ENCODE results near the gene GMPR2.

The GMPR2 gene

GRCh38 chr14:24255438-24255837, 22.7 kb downstream of the GMPR2 start:
- DNase-seq, result no peak

- no peak for DNase-seq
These were observed 23.4 kb downstream of the GMPR2 start for GRCh38 chr14:24255931-24256711.

DNA sequence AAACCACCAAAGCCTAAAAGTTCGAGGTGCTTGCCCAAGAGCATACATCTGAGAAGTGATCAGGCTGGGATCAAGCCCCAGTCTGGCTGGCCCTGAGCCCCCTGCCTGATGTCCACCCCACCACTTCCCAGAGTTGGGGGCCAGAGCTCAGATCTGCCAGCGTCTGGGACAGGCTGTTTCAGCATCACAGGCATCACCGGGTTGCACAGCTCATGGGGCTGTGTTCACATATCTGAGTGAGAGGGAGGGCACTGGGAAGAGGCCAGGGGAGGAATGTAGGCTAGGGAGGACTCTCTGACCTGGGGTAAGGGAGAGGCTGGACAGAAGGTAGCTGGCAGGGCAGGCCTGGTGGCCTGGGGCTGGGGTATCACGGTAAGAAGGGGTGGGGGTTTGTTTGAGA, 24.2 kb downstream of the GMPR2 start:
- no peak for DNase-seq

DNA sequence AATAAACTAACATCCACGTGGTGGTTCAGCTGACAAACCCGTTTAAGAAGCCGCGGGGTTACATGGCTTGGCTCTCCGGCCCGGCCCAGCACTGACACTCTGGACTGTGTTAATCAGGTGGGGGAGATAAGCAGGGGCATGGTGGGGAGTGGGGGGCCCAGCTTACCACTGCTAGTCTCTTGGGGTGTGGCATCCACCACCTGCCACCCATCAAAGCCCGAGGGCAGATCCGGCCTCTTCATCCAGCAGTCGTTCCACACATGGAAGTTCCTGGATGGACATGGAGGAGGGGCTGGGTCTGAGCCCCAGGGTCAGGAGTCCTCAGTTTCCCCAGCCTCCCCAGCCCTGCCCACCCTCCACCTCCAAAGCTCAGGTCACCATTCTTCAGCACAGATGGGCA, 25.4 kb downstream of the GMPR2 start:
- no peak for DNase-seq

GRCh38 chr14:24258548-24259265, 26.0 kb downstream of the GMPR2 start:
- no peak for DNase-seq

- no peak for DNase-seq
These were observed 26.7 kb downstream of the GMPR2 start for GRCh38 chr14:24259282-24260025.

DNA sequence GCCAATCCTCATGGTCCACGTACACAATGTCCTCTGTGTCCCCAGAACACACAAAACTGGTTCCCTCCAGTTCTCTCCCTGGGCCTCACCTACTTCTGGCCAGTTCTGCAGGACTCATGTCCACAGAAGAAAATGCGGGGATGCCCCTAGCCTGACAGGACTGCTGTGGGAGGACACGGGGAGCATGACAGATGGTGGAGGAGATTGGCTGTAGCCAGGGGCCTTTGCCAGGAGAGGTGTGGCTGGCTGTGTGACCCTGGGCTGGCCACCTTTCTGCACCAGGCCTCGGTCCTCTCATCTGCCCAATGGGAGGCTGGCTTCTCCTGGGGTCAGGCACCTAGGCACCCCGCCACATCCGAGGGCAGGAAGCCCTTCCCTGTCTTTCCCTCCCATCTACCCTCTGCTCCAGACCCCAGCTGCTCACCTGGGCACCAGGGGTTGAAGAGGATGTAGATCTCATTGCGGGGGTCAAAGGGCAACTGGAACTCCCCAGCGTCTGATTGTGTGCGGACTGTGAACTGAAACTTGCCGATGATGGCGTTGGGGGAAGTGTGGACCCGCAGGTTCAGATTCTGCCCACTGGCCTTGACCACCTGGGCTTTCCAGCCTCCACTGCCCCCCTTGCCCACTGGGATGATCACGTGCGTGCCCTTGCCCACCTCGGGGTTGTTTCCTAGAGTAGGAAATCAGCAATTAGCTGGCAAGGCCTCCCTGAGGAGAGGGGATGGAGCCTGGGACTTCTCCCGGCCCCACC, 27.5 kb downstream of the GMPR2 start:
- no peak for DNase-seq

DNA sequence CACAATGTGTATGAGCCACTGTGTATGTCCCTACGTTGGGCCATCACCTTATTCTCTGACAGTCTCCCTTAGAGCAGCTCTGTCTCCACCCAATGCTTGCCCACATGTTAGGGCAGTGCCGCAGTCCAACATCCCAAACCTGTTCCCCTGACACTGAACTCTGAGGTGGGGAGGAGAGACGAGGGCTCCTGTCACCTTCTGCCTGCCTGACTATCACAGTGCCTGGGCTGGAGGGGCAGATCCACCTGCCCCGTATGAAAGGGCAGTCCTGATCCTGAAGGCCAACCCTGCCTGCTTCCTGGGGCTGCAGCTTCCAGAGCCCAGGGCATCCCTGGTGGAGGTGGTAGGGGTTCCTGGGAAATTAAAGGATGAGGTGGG, 28.0 kb downstream of the GMPR2 start:
- no peak for DNase-seq

DNA sequence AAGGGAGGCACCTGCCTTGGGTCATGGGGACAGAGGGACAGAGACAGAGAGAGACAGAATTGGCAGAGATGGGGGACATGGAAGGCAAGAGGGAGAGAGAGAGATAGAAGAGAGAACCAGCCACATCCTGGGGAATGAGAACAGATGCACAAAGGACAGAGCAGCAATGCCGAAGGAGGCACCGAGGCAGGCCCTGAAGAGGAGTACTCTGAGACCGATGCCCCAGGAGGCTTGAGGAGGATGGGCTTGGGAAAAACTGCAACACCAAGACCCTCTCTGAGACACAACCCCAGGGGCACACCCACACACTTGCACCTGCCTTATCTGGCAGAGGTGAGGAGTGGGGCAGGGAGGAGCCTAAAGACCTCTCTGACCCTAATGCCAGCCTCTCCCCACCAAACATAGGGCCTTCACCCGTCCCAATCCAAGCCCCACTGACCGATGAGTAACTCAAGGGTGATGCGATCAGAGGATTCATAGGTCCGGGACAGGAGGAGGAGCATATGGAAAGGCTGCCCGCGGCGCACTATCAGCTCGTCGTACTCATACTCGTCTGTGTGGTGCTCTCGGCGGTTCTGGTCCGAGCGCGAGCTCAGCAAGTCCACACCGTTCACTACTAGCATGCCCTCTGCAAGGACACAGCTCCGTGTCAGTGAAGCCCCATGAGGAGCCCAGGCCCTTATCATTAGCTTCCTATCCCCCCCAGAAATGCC, 28.7 kb downstream of the GMPR2 start:
- DNase-seq, result no peak

- no peak for DNase-seq
These were observed 29.2 kb downstream of the GMPR2 start for GRCh38 chr14:24261969-24262327.

GRCh38 chr14:24262821-24263733, 30.3 kb downstream of the GMPR2 start, which contains the start of gene TGM1:
TSS of gene TGM1 (minus strand) at chr14:24263177. CDS start at chr14:24262352, 825 bp downstream.
- no peak for DNase-seq

DNA sequence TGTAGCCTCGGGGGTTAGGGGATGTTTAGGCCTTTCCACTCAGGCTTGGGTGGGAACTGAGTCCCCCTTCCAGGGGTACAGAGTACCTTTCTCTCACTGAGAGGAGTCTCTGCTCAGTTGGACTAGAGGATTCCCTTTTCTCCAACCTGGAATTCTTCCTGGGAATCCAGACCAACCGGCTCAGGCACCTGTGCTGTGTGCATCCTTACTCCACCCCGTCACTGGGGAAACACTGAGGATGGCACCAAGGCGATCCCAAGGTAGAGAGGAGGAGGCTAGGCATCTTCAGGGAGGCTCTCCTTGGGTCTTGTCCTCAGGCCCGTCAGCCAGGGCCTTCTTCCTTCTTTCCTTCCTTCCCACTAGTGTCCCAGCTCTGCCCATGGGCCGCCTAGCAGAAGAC, 31.1 kb downstream of the GMPR2 start:
- DNase-seq, result no peak

DNA sequence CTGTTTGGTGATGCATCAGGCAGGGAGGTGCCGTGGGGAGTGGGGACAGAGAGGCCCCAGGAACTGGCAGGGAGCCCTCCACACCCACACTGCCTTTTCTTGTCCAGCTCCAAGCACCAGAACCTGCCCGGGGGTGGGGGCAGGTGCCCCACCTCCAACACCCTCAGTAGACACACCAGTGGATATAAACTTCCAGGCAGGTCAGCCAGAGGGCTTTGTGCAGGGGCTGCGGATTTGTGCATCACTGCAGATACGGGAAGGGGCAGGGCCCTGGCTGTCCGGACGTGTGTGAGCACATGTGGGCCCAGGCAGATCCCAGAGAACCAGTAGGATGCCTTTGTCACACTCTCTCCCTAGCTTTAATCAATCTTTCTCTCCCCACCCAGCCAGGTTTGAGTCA, 31.6 kb downstream of the GMPR2 start:
- DNase-seq, result no peak

DNA sequence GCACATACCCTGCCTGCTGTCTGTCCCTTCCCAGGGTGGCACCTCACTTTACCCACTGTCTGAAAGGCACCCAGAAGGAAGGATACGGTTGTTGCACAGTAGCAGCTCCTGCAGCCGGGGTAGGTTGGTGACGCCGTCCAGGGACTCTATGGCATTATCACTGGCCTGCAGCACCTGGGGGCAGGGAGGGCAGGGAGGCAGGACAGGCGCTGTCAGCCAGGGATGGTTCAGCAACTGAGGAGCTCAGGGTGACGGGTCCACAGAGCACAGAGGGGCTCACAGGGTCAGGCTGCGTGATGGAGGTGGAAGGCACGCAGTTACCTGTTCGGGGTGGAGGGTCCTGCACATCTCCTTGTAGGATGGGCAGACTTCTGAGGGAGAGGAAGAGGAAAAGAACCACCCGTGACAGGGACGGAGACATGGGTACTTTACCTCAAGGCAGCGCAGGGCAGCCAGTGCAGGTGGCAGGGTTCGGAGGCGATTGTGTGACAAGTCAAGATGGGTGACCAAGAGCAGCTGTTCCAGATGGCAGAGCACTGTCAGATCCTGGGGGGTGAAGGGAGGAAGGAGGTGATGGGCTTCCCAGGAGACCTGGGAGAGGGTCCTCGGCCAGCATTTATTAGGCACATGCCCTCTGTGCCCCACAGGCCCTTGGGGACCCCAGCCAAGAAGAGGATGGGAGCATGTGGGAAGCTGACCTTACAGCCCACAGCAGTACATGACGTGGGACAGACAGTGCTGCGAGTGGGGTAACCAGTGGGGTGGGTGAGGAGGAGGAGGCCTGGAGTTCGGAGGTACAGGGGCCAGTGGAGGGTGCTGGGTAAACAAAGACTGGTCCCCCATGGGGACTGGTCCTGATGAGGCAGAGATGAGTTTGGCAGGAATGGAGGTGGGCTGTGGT, 33.9 kb downstream of the GMPR2 start:
- DNase-seq, result no peak

GRCh38 chr14:24267516-24267915, 34.8 kb downstream of the GMPR2 start:
- no peak for DNase-seq

GRCh38 chr14:24268225-24268624, 35.5 kb downstream of the GMPR2 start:
- DNase-seq, result no peak

DNA sequence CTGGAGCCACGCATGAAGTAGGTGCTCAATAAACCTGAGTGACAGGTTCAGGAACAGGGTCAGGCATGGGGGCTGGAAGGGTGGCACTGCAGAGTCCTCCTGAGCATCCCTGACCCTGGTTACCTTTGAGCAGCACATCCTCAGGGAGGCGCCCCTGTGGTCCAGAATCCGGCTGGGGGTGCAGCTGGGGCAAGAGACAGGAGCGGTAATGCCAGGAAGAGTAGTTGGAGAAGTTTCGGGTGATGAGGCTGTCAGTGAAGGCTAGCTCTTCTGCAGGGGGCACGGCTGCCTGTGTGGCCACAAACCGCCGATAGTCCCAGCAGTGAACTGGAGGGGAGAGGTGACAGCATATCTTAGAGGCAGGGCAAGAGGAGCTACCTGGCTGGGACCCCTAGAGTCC, 36.6 kb downstream of the GMPR2 start:
- no peak for DNase-seq

GRCh38 chr14:24269910-24270536, 37.3 kb downstream of the GMPR2 start:
- no peak for DNase-seq

GRCh38 chr14:24270537-24271133, 37.9 kb downstream of the GMPR2 start:
- DNase-seq, result no peak
